Bone marrow (tissue), 2 donors: ENCODE measurements around the gene ADAMTSL1.

Experiments used
- DNase-seq, 2 donors: peaks; one replicate each; lab custom pipeline; 2025; lab: John Stamatoyannopoulos, UW

The ADAMTSL1 gene

GRCh38 chr9:18775930-18776329 is 302.0 kb downstream of the ADAMTSL1 start:
- DNase-seq, result no peak

- no peak for DNase-seq
These were observed 303.2 kb downstream of the ADAMTSL1 start for GRCh38 chr9:18776836-18777820.

GRCh38 chr9:18778147-18778546 is 304.2 kb downstream of the ADAMTSL1 start:
- DNase-seq, result no peak

- no peak for DNase-seq
These were observed 304.9 kb downstream of the ADAMTSL1 start for GRCh38 chr9:18778846-18779245.

GRCh38 chr9:18783909-18784308 is 310.0 kb downstream of the ADAMTSL1 start:
- DNase-seq, result no peak

DNA sequence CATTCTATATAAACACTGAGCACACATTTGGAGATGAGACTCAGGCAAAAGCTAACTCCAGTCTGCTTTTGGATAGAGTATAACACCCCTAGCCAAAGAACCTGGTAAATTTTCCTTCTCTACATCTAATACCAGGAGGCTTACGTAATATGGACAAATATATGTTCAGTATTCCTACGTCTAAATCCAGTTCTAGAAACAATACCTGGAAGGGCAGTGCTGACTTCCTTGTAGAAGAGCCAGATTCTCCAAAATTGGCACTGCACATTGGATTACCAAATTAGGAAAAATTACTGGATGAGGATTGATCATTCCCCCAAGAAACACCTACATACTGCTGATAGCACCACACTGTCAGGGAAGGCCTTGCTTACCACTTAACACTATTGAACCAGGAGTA is 311.7 kb downstream of the ADAMTSL1 start:
- no peak for DNase-seq

DNA sequence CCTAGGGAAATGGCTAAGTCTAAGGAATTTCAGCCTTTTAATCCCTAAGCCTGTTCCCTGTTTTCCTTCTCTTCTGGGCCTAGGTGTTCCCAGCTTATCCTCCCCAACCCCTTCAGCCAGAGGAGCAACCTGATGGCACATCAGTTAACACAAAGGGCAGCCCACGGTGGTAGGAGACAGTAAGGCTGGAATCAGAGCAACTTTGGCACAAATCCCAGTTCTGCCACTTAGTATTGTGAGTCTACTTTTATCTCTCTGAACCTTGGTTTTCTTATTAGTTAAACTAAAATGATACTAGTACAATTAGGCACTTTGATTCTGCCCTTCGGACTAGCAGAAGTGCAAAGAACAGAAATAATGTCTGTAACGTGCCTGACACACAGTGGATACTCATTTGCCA is 312.2 kb downstream of the ADAMTSL1 start:
- DNase-seq, result no peak

- DNase-seq, result no peak
These were observed 313.1 kb downstream of the ADAMTSL1 start for GRCh38 chr9:18786911-18787650.

GRCh38 chr9:18788256-18788655 is 314.3 kb downstream of the ADAMTSL1 start:
- no peak for DNase-seq

DNA sequence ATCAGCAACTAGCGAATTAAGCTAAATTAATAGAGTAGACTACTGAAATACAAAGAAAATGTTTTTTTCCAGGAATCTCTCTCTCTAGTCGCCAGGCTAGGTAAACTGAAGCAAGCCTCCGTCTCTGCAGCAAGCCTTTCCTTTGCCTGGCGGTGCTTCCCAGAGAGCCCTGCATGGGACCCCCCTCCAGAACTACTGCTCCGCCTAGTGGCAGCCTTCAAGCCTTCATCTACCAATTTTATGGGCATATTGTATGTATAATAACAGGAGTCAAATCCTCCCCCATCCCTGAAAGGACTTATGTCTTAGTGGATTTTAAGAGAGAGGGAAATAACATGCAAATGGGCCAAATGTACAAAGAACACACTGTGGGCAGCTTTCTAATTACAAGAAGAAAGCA is 317.1 kb downstream of the ADAMTSL1 start:
- no peak for DNase-seq

GRCh38 chr9:18793122-18793521 is 319.2 kb downstream of the ADAMTSL1 start:
- DNase-seq, result no peak

GRCh38 chr9:18795947-18796671 is 322.2 kb downstream of the ADAMTSL1 start:
- no peak for DNase-seq

DNA sequence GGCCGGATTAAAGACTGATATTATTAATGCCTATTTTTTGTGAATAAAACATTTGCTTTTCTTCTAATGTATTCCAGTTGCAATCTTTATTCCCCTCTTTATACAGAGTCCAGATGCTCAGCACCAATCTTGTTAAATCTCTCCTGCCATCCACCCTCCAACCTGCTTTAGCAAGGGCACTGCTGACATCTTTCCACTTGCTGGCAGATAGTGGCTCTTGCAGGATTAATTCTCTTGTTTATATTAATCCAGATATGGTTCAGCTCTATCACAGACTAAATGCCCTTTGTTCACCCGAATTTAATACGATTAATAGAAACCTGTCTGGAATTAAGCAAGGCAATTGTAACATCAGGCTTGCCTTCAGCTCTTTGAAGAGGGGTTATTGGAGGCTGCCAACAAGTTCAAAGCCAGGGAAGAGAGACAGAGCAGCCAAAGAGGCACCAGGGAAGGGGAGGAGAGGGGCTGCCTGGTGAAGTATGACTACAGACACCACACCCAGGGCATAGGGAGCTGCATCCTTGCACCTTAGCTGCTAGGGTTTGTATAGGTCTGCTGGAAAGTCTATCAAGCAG is 322.8 kb downstream of the ADAMTSL1 start:
- no peak for DNase-seq

- no peak for DNase-seq
These were observed 324.2 kb downstream of the ADAMTSL1 start for GRCh38 chr9:18798106-18798505.

GRCh38 chr9:18798508-18799290 is 324.7 kb downstream of the ADAMTSL1 start:
- no peak for DNase-seq

DNA sequence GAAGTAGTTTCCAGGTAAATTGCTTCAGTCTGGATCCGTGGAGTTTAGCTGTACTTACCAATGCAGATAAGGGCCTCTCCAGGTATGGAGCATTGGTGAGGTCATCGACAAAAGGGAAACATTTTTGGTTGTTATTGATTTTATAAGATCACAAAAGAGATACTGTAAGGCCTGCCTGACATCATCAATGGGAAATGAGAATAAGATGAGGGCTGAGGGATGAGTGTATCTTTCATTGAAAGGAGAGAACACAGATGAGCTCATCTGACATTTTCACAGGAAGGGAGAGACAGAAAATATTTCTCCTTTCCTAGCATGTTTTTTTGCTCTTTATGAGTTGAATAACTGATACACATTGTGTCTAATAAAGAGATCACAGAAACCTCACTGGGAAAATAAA is 325.5 kb downstream of the ADAMTSL1 start:
- DNase-seq, result no peak

DNA sequence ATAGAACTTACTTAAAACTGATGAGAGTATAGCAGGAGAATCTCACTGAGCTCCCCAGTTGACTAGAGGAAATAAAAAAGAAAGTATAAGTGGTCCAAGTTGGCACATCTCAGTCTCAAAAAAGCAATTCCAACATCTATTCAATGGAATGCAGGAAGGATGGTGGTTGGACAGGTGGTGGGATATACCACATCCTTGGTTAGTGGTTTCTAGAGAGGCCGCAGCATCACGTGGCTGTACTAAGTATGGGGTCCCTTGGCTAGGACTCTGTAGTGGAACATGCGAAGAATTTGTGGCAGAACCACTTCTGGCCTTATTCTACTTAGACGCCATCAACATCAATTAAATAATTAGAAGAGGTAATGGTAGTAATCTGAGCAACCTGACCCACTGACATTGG is 326.6 kb downstream of the ADAMTSL1 start:
- DNase-seq, result no peak

GRCh38 chr9:18805386-18805785 is 331.4 kb downstream of the ADAMTSL1 start:
- DNase-seq, result no peak

GRCh38 chr9:18806232-18807080 is 332.5 kb downstream of the ADAMTSL1 start:
- DNase-seq, result no peak

DNA sequence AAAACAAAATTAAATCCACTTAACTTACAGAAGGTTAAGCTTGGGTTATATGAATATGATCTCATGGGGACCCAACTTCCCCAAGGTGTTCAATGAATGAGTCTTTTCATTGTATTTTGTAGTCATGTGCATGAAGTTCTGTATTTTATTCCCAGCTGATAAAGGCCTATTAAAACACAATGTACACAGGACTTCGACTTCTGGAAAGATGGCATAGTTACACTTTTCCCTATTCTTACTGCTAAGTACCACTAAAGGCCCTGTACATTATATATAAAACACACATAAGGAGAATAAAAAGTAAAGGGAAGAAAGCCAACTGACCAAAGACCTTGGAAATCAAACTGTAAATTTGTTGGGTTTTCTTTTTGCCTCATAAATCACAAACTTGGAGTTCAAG is 336.6 kb downstream of the ADAMTSL1 start:
- no peak for DNase-seq
